Stimulated activated CD4-positive, alpha-beta T cell treated with anti-CD3 and anti-CD28 coated beads, Interleukin-12 subunit alpha, Interleukin-12 subunit beta, amount 100 ng/mL, for 4 hours (primary cell): ENCODE results near the gene MAPK8IP2.

Experiments
- DNase-seq: peaks from one replicate; pipeline ENCODE4 v3.0.0-alpha.2; 2020

Gene MAPK8IP2

GRCh38 chr22:50600538-50600937 lies at the start of gene MAPK8IP2:
TSS of gene MAPK8IP2 (plus strand) at chr22:50600793. CDS start at chr22:50600819, 26 bp downstream.
- no peak for DNase-seq

- DNase-seq = no peak
Observed at GRCh38 chr22:50551160-50551752, 49.3 kb upstream of the MAPK8IP2 start.

GRCh38 chr22:50553310-50553709 lies 47.3 kb upstream of the MAPK8IP2 start:
- no peak for DNase-seq

GRCh38 chr22:50556703-50557102 lies 43.9 kb upstream of the MAPK8IP2 start:
- DNase-seq = no peak

- no peak for DNase-seq
Observed at GRCh38 chr22:50560034-50560433, 40.6 kb upstream of the MAPK8IP2 start.

- DNase-seq = no peak
Observed at GRCh38 chr22:50561401-50562358, 38.9 kb upstream of the MAPK8IP2 start.

- peak; percentile 98 for DNase-seq
Observed at GRCh38 chr22:50562523-50563412, 37.8 kb upstream of the MAPK8IP2 start, which contains the start of gene SYCE3. TSS of gene SYCE3 (minus strand) at chr22:50562919. CDS start at chr22:50556405, 6,514 bp downstream.

GRCh38 chr22:50563413-50564160 lies 37.0 kb upstream of the MAPK8IP2 start:
- DNase-seq = no peak

GRCh38 chr22:50564289-50564688 lies 36.3 kb upstream of the MAPK8IP2 start:
- DNase-seq = no peak

GRCh38 chr22:50567721-50568252 lies 32.8 kb upstream of the MAPK8IP2 start:
- no peak for DNase-seq

- no peak for DNase-seq
Observed at GRCh38 chr22:50568626-50569025, 32.0 kb upstream of the MAPK8IP2 start.

- no peak for DNase-seq
Observed at GRCh38 chr22:50569041-50569459, 31.5 kb upstream of the MAPK8IP2 start.

- no peak for DNase-seq
Observed at GRCh38 chr22:50569896-50570535, 30.6 kb upstream of the MAPK8IP2 start.

GRCh38 chr22:50570861-50571260 lies 29.7 kb upstream of the MAPK8IP2 start:
- DNase-seq = no peak

GRCh38 chr22:50571264-50572175 lies 29.1 kb upstream of the MAPK8IP2 start:
- DNase-seq = no peak

- no peak for DNase-seq
Observed at GRCh38 chr22:50572965-50573364, 27.6 kb upstream of the MAPK8IP2 start.

GRCh38 chr22:50573491-50574382 lies 26.9 kb upstream of the MAPK8IP2 start:
- no peak for DNase-seq

GRCh38 chr22:50574383-50574755 lies 26.2 kb upstream of the MAPK8IP2 start:
- DNase-seq = no peak

GRCh38 chr22:50575426-50575941 lies 25.1 kb upstream of the MAPK8IP2 start:
- DNase-seq = no peak
